Psoas muscle (tissue), 8 donors: ENCODE measurements around the gene TTLL11. TPM values are rescaled to one million over a fixed set of nuclear protein-coding genes. Genes with fewer than 3 reads are reported as not detected.

Experiments used
- ATAC-seq, 4 donors: fragments of 200-7000 bp; cut with Tn5 transposase; one replicate each; pipeline ENCODE4 v1.9.1; 2020; ENCODE audit warnings: moderate library complexity in 3 of 4, mild to moderate bottlenecking in 2 of 4
- DNase-seq, 2 donors: peaks; one replicate each; pipeline ENCODE4 v3.0.0-alpha.2; 2020
- H3K27ac ChIP-seq: fragments of 200-600 bp; one replicate; pipeline ENCODE4 v1.8.0; 2022
- H3K27me3 ChIP-seq, 3 donors: fragments of 200-600 bp in 1 of 3; one replicate each; pipeline versions ENCODE4 v1.6.1 to v1.8.0; 2013 to 2022; ENCODE audit warnings: low read length in 2 of 3, mild to moderate bottlenecking in 2 of 3, moderate library complexity in 1 of 3; ENCODE audit not compliant: insufficient read depth in 3 of 3
- H3K36me3 ChIP-seq, 2 donors: fragments of 200-600 bp in 1 of 2; one replicate each; pipeline versions ENCODE4 v1.6.1 to v1.8.0; 2013 to 2022; ENCODE audit warnings: low read depth in 1 of 2, mild to moderate bottlenecking in 1 of 2, moderate library complexity in 1 of 2; ENCODE audit not compliant: insufficient read depth in 1 of 2
- H3K4me1 ChIP-seq: fragments of 200-600 bp; one replicate; pipeline ENCODE4 v1.8.0; 2022
- H3K4me3 ChIP-seq: fragments of 200-600 bp; one replicate; pipeline ENCODE4 v1.8.0; 2022; ENCODE audit warnings: mild to moderate bottlenecking
- H3K9me3 ChIP-seq: fragments of 200-600 bp; one replicate; pipeline ENCODE4 v1.8.0; 2022
- CTCF ChIP-seq: fragments of 200-600 bp; IDR thresholded peaks from one replicate; pipeline ENCODE4 v1.8.0; 2022; ENCODE audit warnings: antibody characterized with exemption
- WGBS, 3 donors: extraction: QIAGEN DNeasy Blood & Tissue Kit; methylation state at CpG; one replicate each; pipeline versions ENCODE4 v1.1.6 to v1.1.7; 2013; 5-methylcytosine and 5-hydroxymethylcytosine counted together
- intact Hi-C, 2 donors: fragments of 100-400 bp; cut with DNase I; formaldehyde crosslinking; loops; one replicate each; pipeline versions ENCODE4 v1.11.0 to v1.14.2; 2022
- polyA plus RNA-seq, 3 donors: library from polyadenylated mRNA; stranded (reverse); fragments of 200-250 nt; gene quantifications; one replicate each; pipeline ENCODE4 v1.2.3, GENCODE V29; 2013
- total RNA-seq, 4 donors: library from RNA; stranded (reverse); fragmentation: NEBNext Ultra II Directional in 2 of 4; extraction: Animal tissue kit (Norgen Biotek cat#: 25700) in 2 of 4; gene quantifications; one replicate each; pipeline versions ENCODE4 v1.2.1 to v1.2.4, GENCODE V29; 2021 to 2023
- donor health status: healthy with polysubstance abuse.
- donor health status: DM: no; HTN: no; CAD: no; lungs with moderate emphysema.
- donor health status: Bipolar disorder and iron deficiency.
- donor health status: healthy.
- donor health status: DM: yes; HTN: yes; CAD: no.
- donor health status: DM: no; HTN: no; CAD: no.
- donor health status: DM: no; HTN: no; CAD: no.
- donor health status: DM: yes; HTN: yes; CAD: no.

Gene TTLL11
- total and polyA plus RNA-seq, 7 donors, result 15.1 to 56.4 (median 19.3) TPM

GRCh38 chr9:121825031-121825691 is 267.9 kb downstream of the TTLL11 start:
- Histone ChIP-seq H3K9me3 (no peaks in the 10 kb centered on the region), H3K4me1 (peaks cover 5% of the 10 kb centered on the region), H3K36me3 (peaks cover 0 to 23% of the 10 kb centered on the region in 2 donors), H3K27me3 (no peaks in the 10 kb centered on the region), H3K27ac (no peak overlapping the region), H3K4me3 (no peak overlapping the region)
- WGBS, 3 donors, result 65 to 79% (median 73%) methylated on average over 12 of the region's 12 CpGs
- ATAC-seq, result peak in 3 of 4 donors; percentile 45 to 62 (median 48)
- TF ChIP-seq CTCF, result no peak
- DNase-seq, result no peak
- intact Hi-C loops, result no loop called here

- H3K36me3 ChIP-seq, result peaks cover 0 to 23% of the 10 kb centered on the region in 2 donors
- no peak for DNase-seq
- H3K4me3 ChIP-seq, result no peak overlapping the region
- no peak for TF ChIP-seq CTCF
- H3K27ac ChIP-seq, result no peak overlapping the region
- intact Hi-C loops, result no loop called here
- 68 to 86% (median 81%) methylated on average over 4 of the region's 4 CpGs for WGBS, 3 donors
- no peaks in the 10 kb centered on the region for H3K9me3 ChIP-seq
- H3K4me1 ChIP-seq, result peaks cover 5% of the 10 kb centered on the region
- no peaks in the 10 kb centered on the region for H3K27me3 ChIP-seq
- ATAC-seq, result peak in 3 of 4 donors; percentile 10 to 51 (median 39)
Measured at GRCh38 chr9:121824651-121825030, 268.5 kb downstream of the TTLL11 start.

- intact Hi-C loops, result no loop called here
- Histone ChIP-seq H3K9me3 (no peaks in the 10 kb centered on the region), H3K36me3 (peaks cover 0 to 23% of the 10 kb centered on the region in 2 donors), H3K27me3 (no peaks in the 10 kb centered on the region), H3K4me1 (peaks cover 5% of the 10 kb centered on the region), H3K4me3 (no peak overlapping the region), H3K27ac (no peak overlapping the region)
- WGBS, 3 donors, result 94 to 95% (median 95%) methylated on average over 13 of the region's 13 CpGs
- TF ChIP-seq CTCF, result no peak
- no peak for DNase-seq
- no peak for ATAC-seq
Measured at GRCh38 chr9:121823451-121824169, 269.5 kb downstream of the TTLL11 start.

DNA sequence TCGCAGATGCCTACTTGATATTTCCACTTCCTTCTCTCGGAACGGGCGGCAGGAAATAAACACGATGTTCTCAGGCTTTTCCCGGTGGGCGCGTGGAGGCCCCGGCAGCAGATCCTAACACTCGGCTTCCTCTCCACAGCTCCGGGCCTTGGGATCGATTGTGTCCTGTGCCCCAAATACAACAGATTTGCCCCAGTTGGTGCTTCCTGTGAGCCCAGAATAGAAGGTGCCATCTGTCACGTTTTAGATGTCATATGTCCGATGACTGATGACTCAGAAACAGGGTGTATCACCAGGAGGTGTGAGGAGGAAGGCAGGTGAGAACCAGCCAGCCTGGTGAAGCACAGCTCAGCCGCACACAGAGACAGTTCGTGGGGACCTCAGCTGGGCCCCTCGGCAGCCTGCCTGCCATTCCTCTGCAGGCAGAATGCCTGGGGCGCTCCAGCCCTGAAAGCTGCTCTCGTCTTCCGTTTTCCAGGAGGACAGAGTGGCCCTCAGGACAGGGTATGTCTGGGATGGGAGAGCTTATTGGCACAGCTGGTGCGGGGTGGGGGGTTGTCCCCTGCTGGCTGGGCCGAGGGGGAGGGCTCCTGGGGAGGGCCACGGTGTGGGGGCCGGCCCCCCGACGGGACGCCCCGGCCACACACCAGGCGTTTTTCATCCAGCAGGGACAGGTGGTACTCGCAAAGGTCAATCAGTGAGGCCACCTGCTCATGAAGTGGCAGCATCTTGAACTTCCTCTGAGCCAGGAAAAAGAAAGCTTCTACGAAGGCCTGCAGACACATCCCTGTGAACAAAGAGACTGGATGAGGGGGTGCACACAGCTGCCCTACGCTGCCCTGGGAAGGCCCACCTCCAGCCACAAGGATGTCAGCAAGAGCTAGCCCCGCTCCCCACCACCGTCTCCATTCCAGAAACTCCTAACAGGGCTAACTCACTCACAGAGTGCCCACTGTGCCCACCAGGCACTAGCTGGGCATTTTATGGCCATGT is 270.7 kb downstream of the TTLL11 start:
- no peak overlapping the region for H3K27ac ChIP-seq
- H3K9me3 ChIP-seq, result no peaks in the 10 kb centered on the region
- H3K27me3 ChIP-seq, result no peaks in the 10 kb centered on the region
- 80 to 83% (median 82%) methylated on average over 34 of the region's 34 CpGs for WGBS, 3 donors
- peaks cover 5% of the 10 kb centered on the region for H3K4me1 ChIP-seq
- TF ChIP-seq CTCF, result no peak
- intact Hi-C loops, result no loop called here
- H3K4me3 ChIP-seq, result no peak overlapping the region
- peaks cover 0 to 23% of the 10 kb centered on the region in 2 donors for H3K36me3 ChIP-seq
- ATAC-seq (peak in 2 of 4 donors; percentile 35 to 37), DNase-seq (no peak)
